Lower leg skin (tissue), 3 donors: ENCODE results near the gene KPNA6.

Source experiments
- POLR2A ChIP-seq, 2 donors: fragments of 450-650 bp; IDR thresholded peaks; one replicate each; pipeline ENCODE4 v1.6.1; 2016 to 2017; ENCODE audit warnings: antibody characterized with exemption in 2 of 2, mild to moderate bottlenecking in 1 of 2, moderate library complexity in 1 of 2
- TF ChIP-seq, protein P1 (sequence below), 3 donors: fragments of 450-650 bp; IDR thresholded peaks; one replicate each; pipeline ENCODE4 v1.5.1; 2016; ENCODE audit warnings: antibody characterized with exemption in 3 of 3, mild to moderate bottlenecking in 3 of 3, moderate library complexity in 2 of 3

DNA sequence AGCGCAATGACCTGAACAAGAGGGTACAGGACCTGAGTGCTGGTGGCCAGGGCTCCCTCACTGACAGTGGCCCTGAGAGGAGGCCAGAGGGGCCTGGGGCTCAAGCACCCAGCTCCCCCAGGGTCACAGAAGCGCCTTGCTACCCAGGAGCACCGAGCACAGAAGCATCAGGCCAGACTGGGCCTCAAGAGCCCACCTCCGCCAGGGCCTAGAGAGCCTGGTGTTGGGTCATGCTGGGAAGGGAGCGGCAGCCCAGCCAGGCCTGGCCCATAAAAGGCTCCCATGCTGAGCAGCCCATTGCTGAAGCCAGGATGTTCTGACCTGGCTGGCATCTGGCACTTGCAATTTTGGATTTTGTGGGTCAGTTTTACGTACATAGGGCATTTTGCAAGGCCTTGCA lies 87.1 kb downstream of the KPNA6 start:
- TF ChIP-seq, protein P1, sequence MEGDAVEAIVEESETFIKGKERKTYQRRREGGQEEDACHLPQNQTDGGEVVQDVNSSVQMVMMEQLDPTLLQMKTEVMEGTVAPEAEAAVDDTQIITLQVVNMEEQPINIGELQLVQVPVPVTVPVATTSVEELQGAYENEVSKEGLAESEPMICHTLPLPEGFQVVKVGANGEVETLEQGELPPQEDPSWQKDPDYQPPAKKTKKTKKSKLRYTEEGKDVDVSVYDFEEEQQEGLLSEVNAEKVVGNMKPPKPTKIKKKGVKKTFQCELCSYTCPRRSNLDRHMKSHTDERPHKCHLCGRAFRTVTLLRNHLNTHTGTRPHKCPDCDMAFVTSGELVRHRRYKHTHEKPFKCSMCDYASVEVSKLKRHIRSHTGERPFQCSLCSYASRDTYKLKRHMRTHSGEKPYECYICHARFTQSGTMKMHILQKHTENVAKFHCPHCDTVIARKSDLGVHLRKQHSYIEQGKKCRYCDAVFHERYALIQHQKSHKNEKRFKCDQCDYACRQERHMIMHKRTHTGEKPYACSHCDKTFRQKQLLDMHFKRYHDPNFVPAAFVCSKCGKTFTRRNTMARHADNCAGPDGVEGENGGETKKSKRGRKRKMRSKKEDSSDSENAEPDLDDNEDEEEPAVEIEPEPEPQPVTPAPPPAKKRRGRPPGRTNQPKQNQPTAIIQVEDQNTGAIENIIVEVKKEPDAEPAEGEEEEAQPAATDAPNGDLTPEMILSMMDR (IDR thresholded peaks at IDR 0.05): no peak
- no peak for TF ChIP-seq POLR2A (IDR thresholded peaks at IDR 0.05)
